IPS-18c (cell line): ENCODE measurements around the gene RAB3C.
"Not testable (repeated sequence)": the region's sequence is repeated elsewhere in the genome, so short reads cannot be mapped to it uniquely, and the experiment has no call there.

Source experiments
- H3K4me3 ChIP-seq: 2 replicates; pipeline ENCODE4 v1.7.0; 2013; ENCODE audit warnings: low read depth, mild to moderate bottlenecking, low read length, moderate library complexity; ENCODE audit not compliant: insufficient read depth
- H3K9me3 ChIP-seq: one replicate; pipeline ENCODE4 v1.6.1; 2013; ENCODE audit warnings: mild to moderate bottlenecking, low read length, moderate library complexity; ENCODE audit not compliant: control insufficient read depth, insufficient read depth

RAB3C gene

DNA sequence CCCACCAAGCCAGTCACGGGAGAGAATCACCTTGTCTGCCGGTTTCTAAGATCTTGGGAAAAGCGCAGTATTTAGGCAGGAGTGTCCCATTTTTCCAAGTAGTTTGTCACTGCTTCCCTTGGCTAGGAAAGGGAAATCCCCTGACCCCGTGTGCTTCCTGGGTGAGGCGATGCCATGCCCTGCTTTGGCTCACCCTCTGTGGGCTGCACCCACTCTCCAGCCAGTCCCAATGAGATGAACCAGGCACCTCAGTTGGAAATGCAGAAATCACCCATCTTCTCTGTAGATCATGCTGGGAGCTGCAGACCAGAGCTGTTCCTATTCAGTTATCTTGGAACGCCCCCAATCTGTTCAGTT, 116.9 kb downstream of the RAB3C start:
- no peaks in the 10 kb centered on the region for H3K9me3 ChIP-seq
- no peak overlapping the region for H3K4me3 ChIP-seq

DNA sequence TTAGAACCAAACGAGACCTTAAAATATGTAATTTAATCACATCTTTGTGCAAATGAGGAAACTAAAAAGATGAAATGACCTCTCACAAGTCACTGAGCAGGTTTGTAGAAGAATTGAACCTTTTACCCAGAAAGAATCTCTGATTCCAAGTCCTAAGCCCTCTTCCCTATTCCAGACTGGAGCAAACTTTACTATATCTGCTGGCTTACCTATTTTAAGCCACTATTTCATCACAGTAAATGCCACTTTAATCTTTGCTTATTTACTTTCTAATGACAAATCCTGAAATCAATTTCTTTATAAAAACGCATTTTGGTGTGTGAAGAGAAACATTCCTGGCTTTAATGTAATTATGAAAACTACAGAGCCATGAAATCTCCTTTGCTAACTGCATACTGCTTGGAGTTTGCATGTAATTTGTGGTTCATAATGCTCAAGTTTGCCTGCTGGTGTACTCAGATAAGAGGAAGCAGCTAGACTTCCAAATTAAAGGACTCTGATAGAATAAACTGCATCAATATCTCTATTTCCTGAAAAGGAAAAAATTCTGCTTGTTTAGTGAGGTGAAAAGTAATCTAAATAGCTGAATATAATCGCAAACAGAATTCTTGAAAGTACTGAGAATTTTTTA, 121.2 kb downstream of the RAB3C start:
- H3K9me3 ChIP-seq = no peaks in the 10 kb centered on the region
- H3K4me3 ChIP-seq = no peak overlapping the region

DNA sequence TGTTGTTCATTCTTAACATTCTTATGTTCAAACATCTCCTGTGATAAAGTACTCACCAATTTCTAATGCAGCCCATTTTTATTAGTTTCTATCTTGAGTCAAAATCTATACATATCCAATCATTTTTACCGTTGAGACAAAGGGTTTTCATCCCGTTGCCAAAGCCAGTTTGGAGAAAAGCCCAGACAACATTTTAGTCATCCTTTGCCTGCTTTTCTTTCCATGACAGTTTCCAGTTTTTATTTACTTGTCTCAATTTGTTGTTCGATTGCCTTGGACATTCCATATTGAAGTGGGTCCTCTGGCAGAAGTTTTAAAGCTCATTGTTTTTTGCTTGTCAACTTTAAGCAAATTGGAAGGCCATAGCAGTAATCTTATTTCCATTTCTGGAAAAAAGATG, 123.9 kb downstream of the RAB3C start:
- no peaks in the 10 kb centered on the region for H3K9me3 ChIP-seq

DNA sequence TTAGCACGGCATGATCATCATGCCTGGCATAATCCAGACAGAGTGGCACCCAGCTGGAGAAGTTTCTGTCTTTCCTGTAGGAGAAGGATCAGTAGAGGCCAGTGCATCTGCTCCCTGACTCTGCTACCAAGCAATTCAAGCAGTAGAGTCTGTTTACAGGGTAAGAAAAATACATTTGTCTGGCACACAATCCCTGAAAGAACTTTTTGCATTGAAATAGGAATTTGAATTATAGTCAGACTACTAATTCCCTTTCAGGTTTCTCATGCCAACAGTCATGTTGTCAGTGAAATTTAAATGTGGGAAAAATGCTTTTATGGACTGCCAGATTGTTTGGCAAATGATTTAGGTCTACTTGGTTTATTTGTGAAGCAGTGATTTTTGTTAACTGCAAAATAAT, 125.6 kb downstream of the RAB3C start:
- Histone ChIP-seq H3K9me3 (no peaks in the 10 kb centered on the region), H3K4me3 (no peak overlapping the region)

More for the DNA sequence above, 123.9 kb downstream of the RAB3C start:
- H3K4me3 ChIP-seq = no peak overlapping the region

DNA sequence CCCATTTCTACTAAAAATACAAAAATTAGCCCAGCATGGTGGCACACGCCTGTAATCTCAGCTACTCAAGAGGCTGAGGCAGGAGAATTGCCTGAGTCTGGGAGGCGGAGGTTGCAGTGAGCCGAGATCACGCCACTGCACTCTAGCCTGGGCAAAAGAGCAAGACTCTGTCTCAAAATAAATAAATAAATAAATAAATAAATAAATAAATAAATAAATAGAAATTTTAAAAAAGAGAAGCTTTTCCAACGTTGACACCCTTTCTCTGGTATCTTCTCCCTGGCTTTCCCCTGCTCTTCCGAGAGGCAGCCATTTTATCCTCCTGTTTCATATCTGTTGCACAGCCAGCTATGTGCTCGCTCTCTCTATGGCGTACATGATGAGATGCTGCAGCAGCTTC, 127.5 kb downstream of the RAB3C start:
- not testable (repeated sequence) for H3K4me3 ChIP-seq, H3K9me3 ChIP-seq

DNA sequence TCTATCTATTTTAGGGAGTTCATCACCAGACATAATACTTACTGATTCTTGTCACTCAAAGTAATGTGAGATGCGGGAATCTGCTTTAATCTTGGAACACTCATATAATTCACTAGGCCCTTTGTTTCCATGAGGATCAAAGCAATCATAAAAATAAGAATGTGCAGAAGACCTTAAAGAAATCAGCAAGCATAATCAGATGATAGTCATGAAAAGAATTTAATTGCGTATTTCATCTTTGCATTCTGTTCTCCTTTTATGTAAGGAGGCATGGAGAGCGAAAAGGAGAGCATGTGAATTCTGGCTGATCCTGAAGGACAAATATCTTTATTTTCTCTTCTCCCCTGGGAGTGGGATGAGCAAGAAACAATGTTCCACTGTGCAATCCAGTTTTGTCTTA, 128.0 kb downstream of the RAB3C start:
- H3K4me3 ChIP-seq = no peak overlapping the region
- no peaks in the 10 kb centered on the region for H3K9me3 ChIP-seq

DNA sequence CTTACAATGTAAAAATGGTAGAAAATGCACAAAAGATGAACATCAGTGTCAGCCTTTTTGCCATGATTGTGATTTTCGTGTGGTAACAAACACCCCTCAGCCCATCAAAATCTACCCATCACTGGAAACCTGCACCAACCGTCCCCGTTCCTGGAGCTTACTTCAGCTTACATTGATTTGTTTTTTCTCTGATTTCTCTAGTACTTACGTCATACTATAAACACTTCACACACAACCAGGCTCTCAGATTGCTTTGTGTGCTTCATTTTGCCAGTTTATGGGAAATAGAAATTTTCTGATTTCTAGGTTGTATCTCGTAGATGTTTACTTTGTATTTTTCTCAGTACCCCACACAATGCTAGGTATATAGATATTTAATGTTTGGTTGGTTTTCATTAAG, 129.1 kb downstream of the RAB3C start:
- H3K9me3 ChIP-seq = no peaks in the 10 kb centered on the region
- no peak overlapping the region for H3K4me3 ChIP-seq

DNA sequence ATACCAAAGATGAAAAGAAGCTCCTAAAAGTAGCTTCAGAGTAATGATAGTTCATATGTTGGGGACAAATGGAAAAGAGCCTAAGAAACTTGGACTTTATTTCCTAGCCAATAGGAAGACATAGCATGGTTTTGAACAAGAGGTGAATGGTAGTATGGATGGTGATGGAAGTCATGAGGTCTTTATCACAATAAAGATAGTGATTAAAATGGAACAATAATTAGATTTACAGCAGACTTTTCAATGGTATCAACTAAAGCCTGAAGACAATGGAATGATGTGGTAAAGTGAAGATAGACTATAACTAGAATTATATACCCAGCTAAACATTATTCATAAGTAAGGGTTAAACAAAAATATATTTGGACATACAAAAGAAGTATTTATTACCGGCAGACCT, 131.2 kb downstream of the RAB3C start:
- H3K9me3 ChIP-seq = no peaks in the 10 kb centered on the region
- no peak overlapping the region for H3K4me3 ChIP-seq

DNA sequence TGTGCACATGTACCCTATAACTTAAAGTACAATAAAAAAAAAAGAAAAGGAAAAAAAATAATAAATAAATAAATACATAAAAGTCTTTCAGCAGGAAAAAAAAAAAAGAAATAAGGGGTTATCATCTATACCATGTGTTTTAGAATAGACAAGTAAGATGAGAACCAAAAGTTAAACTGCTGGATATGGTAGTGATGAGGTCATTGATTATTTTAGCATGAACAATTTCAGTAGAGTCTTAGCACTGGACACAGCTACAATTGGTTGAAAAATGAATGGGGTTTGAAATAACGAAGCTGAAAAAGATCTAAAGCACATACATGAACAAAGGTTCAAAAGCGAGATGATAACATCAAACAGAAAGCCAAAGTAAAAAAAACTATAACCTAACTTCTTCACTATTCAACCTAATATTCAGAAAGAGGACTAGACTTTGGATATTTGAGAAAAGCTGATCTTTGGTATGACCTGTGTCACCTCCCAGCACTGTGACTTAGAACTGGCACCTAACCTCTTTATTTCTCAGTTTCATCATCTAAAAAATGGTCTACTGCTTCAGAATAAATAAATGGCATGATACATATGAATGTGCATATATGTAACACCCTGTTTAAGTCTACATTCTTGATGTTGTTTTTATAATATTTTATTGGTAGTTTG, 133.3 kb downstream of the RAB3C start:
- no peak overlapping the region for H3K4me3 ChIP-seq
- H3K9me3 ChIP-seq = no peaks in the 10 kb centered on the region

DNA sequence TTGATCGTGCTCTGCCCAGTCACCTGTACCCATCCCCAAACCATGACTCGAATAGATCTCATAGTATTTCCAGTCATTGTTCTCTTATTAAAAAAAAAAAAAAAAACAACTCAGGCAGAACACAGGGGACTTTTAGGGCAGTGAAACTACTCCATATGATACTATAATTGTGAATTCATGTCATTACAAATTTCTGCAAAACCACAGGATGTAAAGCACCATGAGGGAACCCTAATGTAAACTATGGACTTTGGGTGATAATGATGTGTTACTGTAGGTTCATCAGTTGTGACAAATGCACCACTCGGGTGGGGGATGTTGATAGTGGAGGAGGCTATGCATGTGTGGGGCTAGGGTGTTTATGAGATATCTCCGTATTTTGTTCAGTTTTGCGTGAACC, 133.8 kb downstream of the RAB3C start:
- H3K9me3 ChIP-seq = no peaks in the 10 kb centered on the region
- no peak overlapping the region for H3K4me3 ChIP-seq

DNA sequence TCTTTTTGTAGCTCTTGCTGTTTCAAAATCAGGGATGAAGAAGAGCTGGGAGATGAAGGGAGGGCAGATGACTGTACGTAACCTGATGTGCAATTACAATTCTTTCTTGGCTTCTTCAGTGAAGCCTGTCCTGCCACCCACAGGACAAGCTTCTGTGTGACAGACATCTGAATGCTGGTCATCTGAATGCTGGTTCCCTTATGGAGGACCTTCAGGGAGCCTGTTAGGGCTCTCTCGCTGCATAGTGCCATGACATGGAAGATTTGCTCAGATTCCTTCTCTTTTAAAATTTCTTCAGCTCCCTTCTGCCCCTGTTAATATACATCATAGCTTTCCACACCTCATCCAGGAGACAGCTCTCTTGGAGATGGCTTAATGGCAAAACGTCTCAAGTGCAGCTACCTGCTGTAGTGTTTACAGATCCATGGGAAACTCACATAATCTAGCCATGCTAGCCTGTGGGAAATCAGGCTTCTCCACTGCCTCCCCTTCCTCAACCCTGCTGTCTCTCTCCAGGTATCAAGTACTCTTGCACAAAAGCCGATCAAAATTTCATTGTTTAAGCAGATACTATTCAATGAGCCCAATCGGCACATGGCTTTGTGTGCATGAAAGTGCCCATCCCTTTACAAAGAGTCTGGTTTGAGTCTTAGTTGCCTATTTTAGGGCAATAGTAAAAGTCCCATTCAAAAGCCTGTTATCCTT, 134.6 kb downstream of the RAB3C start:
- Histone ChIP-seq H3K4me3 (no peak overlapping the region), H3K9me3 (no peaks in the 10 kb centered on the region)

DNA sequence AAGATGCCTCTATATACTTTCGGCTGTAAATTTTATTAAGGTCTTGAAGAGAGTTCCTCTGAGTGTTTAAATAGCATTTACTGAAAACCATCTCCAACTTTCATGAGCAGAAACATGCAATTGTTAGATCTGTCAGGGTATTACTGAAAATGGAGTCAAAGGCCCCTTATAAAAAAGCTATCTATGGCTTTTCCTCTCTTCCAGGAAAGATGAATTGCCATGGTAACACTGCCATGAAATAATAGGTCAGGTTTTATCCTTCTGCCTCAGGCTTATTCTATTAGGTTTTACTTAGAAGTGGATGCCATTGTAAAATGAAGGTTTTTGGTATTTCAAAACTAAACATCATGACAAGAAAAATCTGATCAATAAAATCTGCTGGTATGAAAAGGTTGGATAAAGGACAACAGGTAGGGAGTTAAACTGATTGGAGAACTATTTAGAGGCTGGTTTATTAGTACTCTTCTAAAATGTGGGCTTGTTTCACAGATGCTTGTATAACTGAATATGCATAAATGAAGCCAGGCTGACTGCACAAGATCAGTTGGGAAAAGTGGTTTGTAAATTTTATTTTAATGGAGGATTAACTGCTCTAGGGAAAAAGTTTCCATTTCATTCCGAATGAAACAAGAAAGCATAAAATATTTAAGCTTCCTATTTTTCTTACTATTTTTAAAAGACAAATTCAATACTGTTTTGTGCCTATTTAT, 135.5 kb downstream of the RAB3C start:
- H3K9me3 ChIP-seq = no peaks in the 10 kb centered on the region
- H3K4me3 ChIP-seq = no peak overlapping the region

DNA sequence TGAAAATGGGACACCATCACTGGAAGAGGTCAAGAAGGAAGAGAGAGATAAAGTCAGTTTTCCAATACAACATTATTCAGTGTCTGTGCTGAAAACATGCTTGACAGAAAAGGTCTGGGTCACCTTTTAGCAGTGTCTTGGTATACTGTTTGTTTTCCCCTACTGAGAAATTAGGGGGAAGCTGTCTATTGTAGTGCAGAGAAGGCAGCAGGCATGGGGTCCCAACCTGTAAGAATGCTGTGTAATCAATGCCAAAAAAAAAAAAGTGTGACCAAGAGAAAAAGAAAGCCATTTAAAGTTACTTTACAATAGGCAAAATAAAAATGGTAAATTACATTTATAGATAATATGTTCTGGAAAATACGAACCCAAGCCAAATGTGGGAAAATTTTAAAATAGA, 139.3 kb downstream of the RAB3C start:
- Histone ChIP-seq H3K4me3 (no peak overlapping the region), H3K9me3 (no peaks in the 10 kb centered on the region)

DNA sequence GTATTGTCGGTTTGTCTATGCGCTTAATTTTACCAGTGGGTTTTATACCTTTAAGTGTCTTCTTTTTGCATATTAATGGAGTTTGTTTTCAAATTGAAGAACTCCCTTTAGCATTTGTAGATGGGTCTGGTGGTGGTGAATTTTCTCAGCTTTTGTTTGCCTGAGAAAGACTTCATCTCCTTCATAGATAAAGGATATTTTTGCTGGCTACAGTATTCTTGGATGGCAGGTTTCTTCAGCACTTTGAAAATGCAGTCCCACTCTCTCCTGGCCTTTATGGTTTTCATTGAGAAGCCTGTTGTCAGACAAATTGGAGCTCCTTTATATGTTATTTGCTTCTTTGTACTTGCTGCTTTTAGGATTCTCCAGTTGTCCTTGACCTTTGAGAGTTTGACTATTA, 142.1 kb downstream of the RAB3C start:
- Histone ChIP-seq H3K9me3 (no peaks in the 10 kb centered on the region), H3K4me3 (no peak overlapping the region)

DNA sequence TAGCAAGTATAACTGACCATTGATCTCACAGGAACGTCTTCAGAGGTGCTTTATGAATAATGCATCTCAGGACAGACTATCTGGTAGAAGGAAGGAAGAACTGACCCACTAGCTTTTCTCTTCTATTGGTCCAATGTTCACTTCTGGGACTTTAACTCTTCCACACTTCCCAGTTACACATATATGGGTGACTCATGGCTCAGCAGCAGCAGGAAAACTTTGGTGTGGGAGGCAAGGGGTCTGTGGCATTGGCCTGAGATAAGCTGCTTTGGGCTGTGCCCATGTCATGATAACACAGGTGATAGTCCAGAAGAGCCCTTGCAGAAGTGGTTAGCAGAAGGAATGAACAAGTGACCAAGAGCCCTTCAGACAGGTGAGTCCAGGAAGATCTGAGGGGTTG, 148.8 kb downstream of the RAB3C start:
- Histone ChIP-seq H3K4me3 (no peak overlapping the region), H3K9me3 (no peaks in the 10 kb centered on the region)

DNA sequence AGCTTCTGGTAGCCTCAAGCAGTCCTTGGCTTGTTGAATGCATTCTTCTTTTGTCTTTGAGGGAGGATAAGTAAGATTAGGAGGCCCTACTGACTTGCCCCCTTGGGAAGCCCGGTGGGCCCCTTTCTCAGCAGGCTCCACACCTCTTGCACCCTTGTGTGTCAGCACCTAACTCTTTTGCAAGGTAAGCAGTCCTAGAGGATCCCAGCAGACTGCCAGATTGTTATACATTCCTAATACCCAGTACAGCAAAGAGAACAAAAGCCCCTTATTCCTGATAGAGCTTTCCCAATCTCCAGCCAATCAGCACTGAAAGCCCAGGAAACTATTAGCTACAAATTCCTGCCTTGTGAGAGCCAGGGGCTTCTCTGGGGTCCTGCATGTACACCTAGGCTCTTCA, 152.8 kb downstream of the RAB3C start:
- H3K9me3 ChIP-seq = no peaks in the 10 kb centered on the region

DNA sequence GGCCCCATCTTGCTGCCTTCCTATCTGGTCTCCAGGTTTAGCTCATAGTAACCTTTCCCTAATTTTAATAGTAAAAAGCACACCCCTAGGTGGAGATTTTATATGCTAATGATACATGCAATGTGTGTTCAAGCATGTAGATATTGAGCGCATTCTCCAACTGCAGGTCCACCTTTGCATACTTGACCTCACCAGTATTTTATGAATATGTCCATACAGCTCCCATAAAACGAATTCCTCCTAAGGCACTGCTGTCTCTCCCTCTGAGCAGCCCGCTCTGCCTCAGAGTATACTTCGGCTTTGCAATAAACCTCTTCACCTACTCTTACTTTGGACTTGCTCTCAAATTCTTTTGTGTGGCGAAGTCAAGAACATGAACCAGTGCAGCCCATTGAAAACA, 153.3 kb downstream of the RAB3C start:
- Histone ChIP-seq H3K9me3 (no peaks in the 10 kb centered on the region), H3K4me3 (no peak overlapping the region)

More for the DNA sequence above, 152.8 kb downstream of the RAB3C start:
- no peak overlapping the region for H3K4me3 ChIP-seq

DNA sequence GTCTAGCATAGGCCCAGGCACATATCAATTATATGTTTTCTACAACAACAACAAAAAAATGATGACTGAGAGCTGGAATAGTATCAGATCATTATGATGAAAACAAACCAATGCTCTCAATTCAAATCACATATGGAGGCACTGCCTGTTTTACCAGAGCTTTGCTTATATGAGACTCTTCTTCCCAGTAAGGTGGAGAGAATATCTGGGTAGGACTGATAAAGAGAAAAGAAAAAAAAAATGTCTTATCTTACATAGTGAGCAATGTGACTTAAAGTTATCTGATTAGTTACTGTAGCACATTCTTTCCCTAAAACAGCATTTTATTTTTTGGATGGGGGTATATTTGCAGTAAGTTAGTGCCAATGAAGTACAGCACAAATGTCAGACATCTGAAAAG, 154.8 kb downstream of the RAB3C start:
- Histone ChIP-seq H3K9me3 (no peaks in the 10 kb centered on the region), H3K4me3 (no peak overlapping the region)
